Activated naive CD4-positive, alpha-beta T cell treated with anti-CD3 and anti-CD28 coated beads, Interleukin-2, amount 50 U/mL, for 72 hours (primary cell): ENCODE results near the gene SNRK. TPM values are rescaled to one million over a fixed set of nuclear protein-coding genes. Genes with fewer than 3 reads are reported as not detected.

Source experiments
- ATAC-seq, 2 donors: fragments of 150-1000 bp; cut with Tn5 transposase; 2 replicates each; pipeline ENCODE4 v1.10.0; 2021; ENCODE audit warnings: mild to moderate bottlenecking in 2 of 2, moderate library complexity in 2 of 2
- DNase-seq, 2 donors: peaks; one replicate each; pipeline ENCODE4 v3.0.0; 2021 to 2022; ENCODE audit warnings: low spot score in 2 of 2
- H3K27ac Mint-ChIP-seq, 2 donors: one replicate each; pipeline ENCODE4 v1.8.0; 2022; ENCODE audit warnings: mild to moderate bottlenecking in 2 of 2, mixed read lengths in 2 of 2
- H3K36me3 Mint-ChIP-seq, 2 donors: one replicate each; pipeline ENCODE4 v1.8.0; 2022; ENCODE audit warnings: mixed read lengths in 2 of 2
- H3K9me3 Mint-ChIP-seq, 2 donors: one replicate each; pipeline ENCODE4 v1.8.0; 2022; ENCODE audit warnings: mixed read lengths in 2 of 2
- total RNA-seq, 2 donors: library from RNA; stranded (reverse); gene quantifications; one replicate each; pipeline ENCODE4 v1.2.3, GENCODE V29; 2022

The SNRK gene
- total RNA-seq, 2 donors from 2014 or later, result 21.2 to 28.6 TPM

DNA sequence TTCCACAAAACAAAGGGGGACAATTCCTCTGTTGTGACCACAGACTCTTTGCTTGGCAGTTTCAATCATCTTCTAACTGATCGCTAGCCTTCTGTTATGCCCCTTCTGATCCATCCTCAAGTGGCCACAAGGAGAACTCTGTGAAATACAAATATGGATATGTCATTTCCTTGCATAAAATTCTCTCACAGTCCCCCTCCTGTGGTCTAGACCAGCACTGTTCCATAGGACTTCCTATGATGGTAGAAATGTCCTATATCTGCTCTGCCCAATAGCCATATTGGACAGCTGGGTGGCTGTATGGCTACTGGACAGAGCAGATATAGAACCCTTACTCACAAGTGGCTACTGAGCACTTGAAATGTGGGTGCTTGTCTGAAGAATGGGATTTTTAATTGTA lies 25.9 kb upstream of the SNRK start:
- H3K27ac Mint-ChIP-seq, result no peak overlapping the region
- DNase-seq (no peak), ATAC-seq (no peak)
- H3K9me3 Mint-ChIP-seq, result no peaks in the 10 kb centered on the region
- H3K36me3 Mint-ChIP-seq, result no peaks in the 10 kb centered on the region

DNA sequence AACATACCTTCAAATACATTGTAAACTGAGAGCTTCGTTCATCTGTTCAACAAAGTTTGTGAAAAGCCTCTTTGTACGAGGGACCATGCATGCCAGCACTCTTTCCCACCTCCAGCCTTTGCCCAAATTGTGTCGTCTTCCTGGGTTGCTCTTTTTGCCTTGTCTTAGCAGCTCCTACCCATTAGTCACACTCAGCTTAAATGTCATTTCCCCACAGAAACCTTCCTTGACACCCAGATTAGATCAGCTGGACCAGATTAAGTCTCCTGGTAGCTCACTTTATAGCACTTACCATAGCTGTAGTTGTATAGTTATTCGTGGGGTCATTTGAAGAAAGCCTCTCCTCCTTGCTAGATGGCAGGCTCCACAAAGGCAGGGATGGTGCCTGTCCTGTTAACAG lies 24.1 kb upstream of the SNRK start:
- Mint-ChIP-seq H3K36me3 (no peaks in the 10 kb centered on the region), H3K9me3 (no peaks in the 10 kb centered on the region), H3K27ac (no peak overlapping the region)
- DNase-seq, result no peak
- peak in 1 of 2 donors; percentile 75 for ATAC-seq

DNA sequence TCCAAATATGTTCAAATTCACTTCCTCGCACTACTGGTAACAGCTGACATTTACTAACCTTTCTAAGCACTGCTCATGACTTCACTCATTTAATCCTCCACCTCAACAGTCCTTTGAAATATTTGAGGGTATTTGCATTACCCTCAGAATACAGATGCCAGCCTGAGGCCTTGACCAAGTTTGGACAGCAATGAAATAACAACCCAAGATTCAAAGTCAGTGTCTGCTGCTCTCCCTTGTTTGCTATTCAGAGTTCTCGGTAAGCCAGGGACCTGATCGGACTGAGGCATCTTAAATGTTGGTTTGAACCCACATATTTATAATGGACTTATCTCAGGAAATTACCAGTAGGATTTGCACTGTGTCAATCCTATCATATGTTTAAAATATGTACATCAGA lies 19.9 kb upstream of the SNRK start:
- Mint-ChIP-seq H3K27ac (no peak overlapping the region), H3K9me3 (peaks cover 3 to 6% of the 10 kb centered on the region in 2 donors), H3K36me3 (no peaks in the 10 kb centered on the region)
- DNase-seq (no peak), ATAC-seq (no peak)

DNA sequence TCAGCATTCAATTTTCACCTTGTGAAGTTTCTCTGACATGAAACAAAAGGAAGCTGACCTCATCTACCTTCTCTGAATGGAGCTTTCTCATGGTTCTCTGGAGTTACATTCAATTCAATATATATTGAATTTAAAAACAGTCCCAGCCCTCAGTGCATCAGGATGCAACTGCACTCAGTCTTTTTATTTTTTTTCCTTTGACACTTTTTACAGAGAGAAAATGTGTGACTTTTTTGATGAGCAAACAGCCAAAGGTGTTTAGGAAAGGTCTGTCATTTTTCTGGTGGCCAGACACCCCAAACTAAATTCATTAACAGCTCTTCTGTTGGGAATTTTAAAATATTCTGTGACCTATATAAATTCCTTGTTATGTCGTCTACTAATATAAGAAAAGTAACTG lies 19.3 kb upstream of the SNRK start:
- ATAC-seq (peak in 1 of 2 donors; percentile 49), DNase-seq (no peak)
- peaks cover 3 to 6% of the 10 kb centered on the region in 2 donors for H3K9me3 Mint-ChIP-seq

DNA sequence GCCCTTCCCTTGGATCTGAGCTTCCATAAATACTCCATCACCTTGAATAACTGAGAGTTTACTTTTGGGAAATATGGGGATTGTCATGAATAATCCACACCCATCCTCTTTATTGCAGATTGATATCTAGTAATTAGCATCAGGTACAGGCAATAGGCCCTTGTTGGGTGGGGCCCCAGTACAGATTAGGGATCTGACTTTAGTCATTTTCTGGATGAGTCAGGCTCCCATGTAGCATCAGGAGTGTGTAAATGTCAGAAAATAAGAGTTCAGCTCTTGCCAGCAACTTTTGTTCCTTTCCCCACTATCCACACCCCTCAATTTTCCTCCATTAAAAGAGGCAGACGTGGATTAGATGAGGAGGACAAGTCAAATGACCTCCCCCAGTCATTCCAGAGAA lies 17.7 kb upstream of the SNRK start:
- DNase-seq, result no peak

More for the DNA sequence above, 19.3 kb upstream of the SNRK start:
- no peaks in the 10 kb centered on the region for H3K36me3 Mint-ChIP-seq
- no peak overlapping the region for H3K27ac Mint-ChIP-seq

DNA sequence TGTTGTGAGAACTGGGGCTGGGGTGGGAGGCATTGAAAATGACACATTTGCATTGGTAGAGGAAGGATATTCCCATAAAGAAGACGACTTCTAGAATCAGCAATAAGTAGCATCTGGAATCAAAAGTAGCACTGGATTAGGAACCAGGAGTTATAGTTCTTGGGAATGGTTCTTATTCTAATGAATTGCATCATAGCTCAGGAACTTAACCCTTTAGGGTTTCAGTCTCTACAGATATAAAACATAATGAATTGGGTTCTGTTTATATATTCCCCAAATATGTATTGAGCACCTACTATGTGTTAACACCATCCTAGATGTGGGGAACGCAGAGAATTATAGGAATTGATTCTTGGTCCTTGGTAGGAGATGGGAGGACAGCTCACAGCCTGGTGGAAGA lies 16.3 kb upstream of the SNRK start:
- no peaks in the 10 kb centered on the region for H3K36me3 Mint-ChIP-seq
- no peak for DNase-seq
- no peak overlapping the region for H3K27ac Mint-ChIP-seq
- ATAC-seq, result no peak
- H3K9me3 Mint-ChIP-seq, result peaks cover 3 to 12% of the 10 kb centered on the region in 2 donors

More for the DNA sequence above, 17.7 kb upstream of the SNRK start:
- Mint-ChIP-seq H3K27ac (no peak overlapping the region), H3K9me3 (peaks cover 3 to 6% of the 10 kb centered on the region in 2 donors), H3K36me3 (no peaks in the 10 kb centered on the region)
- peak; percentile 52 to 56 for ATAC-seq

DNA sequence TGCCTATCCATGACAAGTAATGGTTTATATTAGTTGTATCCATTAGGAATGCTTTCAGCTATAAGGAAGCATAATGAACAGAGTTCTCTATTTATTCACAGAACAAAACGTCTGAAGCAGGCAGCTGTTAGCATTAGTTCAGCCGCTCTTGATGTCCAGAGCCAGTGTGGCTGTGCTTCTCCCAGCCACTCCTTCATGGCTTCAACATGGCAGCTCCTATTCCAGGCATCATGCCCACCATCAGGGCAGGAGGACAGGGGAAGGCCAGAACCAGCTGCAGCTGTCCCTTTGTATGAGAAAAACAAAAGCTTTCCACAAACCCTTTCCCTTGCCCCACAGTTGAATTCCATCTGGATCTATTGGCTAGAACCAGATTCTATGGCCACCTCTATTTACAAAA lies 12.9 kb upstream of the SNRK start:
- ATAC-seq (no peak), DNase-seq (no peak)
- Mint-ChIP-seq H3K27ac (no peak overlapping the region), H3K9me3 (peaks cover 3 to 26% of the 10 kb centered on the region in 2 donors), H3K36me3 (peaks cover 0 to 11% of the 10 kb centered on the region in 2 donors)

DNA sequence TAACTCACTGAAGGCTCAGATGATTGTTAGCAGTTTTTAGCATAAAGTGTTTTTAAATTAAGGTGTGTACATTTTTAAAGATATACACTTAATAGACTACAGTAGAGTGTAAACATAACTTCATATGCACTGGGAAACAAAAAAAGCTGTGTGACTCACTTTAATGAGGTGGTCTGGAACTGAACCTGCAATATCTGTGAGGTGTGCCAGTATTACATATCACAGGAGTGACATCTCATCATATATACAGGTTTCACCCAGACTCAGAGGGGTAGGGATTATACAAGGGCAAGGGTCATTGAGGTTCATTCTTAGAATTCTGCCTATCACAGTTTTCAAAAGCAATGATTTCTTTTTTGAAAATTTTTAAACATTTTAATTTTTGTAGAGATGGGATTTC lies 7.3 kb upstream of the SNRK start:
- H3K36me3 Mint-ChIP-seq, result peaks cover 0 to 11% of the 10 kb centered on the region in 2 donors
- peaks cover 0 to 20% of the 10 kb centered on the region in 2 donors for H3K9me3 Mint-ChIP-seq
- ATAC-seq (peak in 1 of 2 donors; percentile 58), DNase-seq (no peak)
- H3K27ac Mint-ChIP-seq, result no peak overlapping the region

DNA sequence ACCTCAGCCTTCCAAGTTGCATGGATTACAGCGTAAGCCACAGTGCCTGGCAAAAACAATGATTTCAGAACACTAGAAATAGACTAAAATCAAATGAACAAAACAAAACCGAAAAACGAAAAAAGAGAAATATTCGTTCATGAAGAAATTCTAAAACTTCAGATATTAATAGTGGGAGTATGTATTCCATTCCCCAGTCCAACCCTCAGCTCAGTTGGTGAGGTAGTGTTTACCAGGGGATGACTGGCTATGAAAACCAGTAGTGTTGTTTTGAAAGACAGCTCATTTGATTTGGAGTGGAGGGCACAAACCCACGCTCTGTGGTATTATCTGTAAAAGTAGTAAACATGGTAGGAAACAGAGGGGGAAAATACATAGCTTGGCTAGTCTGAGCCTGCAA lies 6.8 kb upstream of the SNRK start:
- H3K27ac Mint-ChIP-seq, result no peak overlapping the region

DNA sequence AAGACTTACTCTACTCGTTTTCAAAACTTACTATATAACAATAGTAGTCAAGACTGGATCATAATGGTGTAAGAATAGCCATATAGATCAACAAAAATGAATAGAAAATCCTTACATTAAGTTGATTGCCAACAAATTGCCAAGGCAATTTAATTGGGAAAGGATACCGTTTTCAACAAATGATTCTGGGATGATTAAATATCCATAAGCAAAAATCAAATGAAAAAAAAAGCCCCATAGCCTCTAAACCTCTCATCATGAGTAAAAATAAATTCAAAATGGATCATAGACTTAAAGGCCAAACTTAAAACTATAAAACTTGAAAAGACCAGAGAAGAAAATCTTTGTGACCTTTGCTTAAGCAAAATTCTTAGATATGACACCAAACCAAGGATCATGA lies 5.3 kb upstream of the SNRK start:
- Mint-ChIP-seq H3K9me3 (peaks cover 0 to 10% of the 10 kb centered on the region in 2 donors), H3K36me3 (peaks cover 0 to 6% of the 10 kb centered on the region in 2 donors), H3K27ac (no peak overlapping the region)
- DNase-seq (no peak), ATAC-seq (no peak)

More for the DNA sequence above, 6.8 kb upstream of the SNRK start:
- Mint-ChIP-seq H3K36me3 (peaks cover 0 to 11% of the 10 kb centered on the region in 2 donors), H3K9me3 (peaks cover 0 to 20% of the 10 kb centered on the region in 2 donors)
- DNase-seq (no peak), ATAC-seq (peak in 1 of 2 donors; percentile 73)

DNA sequence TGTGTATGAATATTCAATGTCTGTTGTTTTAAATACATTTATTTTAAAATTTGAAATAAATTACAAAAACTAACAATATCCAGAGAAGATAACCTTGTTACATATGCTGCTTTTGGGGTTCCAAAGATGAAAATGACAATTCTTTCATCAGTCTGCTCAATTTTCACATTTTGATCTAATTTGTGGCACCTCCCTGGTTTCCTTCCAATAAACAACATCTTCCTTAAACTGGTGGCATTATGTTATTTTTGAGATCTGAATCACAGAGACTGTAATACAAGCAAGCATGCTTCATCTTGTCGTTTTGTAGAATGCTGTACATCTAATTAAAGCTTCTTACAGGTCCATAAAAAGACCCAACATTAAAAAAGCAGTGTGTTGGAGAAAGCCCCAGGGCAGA lies 2.2 kb upstream of the SNRK start:
- peaks cover 0 to 6% of the 10 kb centered on the region in 2 donors for H3K36me3 Mint-ChIP-seq
- DNase-seq, result no peak
- no peaks in the 10 kb centered on the region for H3K9me3 Mint-ChIP-seq
- ATAC-seq, result no peak
- H3K27ac Mint-ChIP-seq, result no peak overlapping the region

DNA sequence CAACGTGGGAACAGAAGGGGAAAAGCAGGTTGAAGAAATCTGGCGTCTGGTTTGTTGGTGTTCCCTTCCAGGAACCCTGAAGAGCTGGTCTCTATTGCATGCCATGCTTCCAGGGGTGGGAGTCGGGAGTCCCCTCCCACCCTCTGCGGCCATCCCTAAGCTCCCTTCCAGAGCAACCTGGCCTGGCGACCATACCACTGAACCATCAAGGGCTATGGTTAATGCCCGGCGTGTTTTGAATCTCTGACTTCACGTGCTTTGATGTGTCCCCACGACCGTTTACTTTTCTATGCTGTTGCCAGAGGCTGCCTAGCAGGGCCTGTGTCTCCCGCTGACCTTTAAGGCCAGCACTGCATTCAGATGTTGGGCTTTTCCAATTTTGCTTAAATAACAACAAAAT lies 696 bp upstream of the SNRK start:
- no peak for DNase-seq
- Mint-ChIP-seq H3K27ac (peak overlapping the region; percentile 88 to 96), H3K36me3 (peaks cover 0 to 14% of the 10 kb centered on the region in 2 donors), H3K9me3 (no peaks in the 10 kb centered on the region)
- no peak for ATAC-seq

DNA sequence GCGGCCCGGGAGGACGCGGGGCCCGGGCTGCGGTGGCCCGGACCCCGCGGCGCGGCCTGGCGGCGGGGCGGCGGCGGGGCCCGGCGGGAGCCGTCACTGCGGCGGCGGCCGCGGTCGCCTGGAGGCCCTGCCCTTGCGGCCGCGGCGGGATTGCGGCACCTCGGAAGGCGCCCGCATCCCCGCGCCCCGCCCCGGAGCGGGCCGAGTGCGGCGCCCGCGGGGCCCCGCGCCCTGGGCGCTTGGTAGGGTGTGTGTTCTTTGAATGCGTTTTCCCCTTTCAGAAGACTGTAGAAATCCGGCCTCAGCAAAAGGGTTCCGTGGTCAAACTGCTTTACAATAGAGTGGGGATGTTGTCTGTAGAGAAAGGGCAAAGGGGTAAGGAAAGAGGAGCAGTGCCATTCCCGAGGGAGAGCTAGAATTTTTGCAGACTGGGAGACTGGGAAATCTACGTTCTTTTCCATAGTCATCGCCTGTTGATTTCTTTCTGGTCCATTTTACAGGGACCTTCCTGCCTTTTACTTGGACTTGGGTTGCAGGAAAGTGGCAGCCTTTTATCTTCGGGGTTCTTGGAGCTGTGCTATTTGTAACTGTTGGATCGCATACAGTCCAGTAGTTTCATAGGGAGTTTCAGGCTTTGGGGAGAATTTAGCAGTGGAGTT lies 630 bp downstream of the SNRK start:
- Mint-ChIP-seq H3K36me3 (peaks cover 0 to 14% of the 10 kb centered on the region in 2 donors), H3K9me3 (no peaks in the 10 kb centered on the region), H3K27ac (peak overlapping the region; percentile 92 to 93)
- ATAC-seq (peak; percentile 35 to 41), DNase-seq (peak in 1 of 2 donors; percentile 41)

DNA sequence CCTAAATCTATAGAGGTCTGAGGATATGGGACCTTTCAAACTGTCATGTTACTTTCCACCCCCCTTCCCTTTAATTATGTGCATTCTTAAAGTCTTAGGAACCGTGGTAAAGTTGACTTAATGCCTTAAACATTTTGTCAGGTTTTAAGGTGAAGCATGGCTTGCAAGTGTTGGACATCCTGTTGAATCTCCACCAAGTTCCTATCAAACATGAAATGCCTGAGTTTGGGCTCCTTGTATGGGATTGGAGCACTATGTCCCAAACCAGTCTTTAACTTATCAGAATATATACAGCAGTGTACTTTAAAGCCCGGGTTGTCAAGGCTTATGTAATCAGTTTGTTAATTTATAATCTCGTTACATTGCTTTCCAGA lies 1.1 kb downstream of the SNRK start:
- ATAC-seq (no peak), DNase-seq (no peak)
- Mint-ChIP-seq H3K36me3 (peaks cover 0 to 14% of the 10 kb centered on the region in 2 donors), H3K9me3 (no peaks in the 10 kb centered on the region), H3K27ac (peak overlapping the region; percentile 92 to 93)

DNA sequence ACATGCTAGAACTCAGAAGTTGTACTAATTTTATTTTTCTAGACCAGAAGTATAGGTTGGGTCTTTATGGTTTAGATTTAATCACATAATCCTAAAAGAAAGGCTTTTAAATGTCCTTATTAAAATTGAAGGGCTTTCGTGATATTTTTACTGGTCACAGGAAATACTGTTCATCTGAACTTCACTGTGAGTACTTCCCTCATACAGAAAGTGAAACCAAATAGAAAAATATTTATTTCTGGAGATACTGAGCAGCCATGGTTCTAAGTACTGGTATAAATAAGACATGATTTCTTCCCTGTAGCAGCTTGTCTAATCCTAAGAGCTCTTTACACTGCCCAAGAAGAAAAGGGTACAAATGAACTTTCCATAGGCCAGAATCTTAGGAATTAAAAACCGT lies 2.0 kb downstream of the SNRK start:
- DNase-seq (no peak), ATAC-seq (peak in 1 of 2 donors; percentile 16)
- Mint-ChIP-seq H3K9me3 (no peaks in the 10 kb centered on the region), H3K27ac (peak overlapping the region; percentile 20 to 92), H3K36me3 (peaks cover 0 to 14% of the 10 kb centered on the region in 2 donors)

DNA sequence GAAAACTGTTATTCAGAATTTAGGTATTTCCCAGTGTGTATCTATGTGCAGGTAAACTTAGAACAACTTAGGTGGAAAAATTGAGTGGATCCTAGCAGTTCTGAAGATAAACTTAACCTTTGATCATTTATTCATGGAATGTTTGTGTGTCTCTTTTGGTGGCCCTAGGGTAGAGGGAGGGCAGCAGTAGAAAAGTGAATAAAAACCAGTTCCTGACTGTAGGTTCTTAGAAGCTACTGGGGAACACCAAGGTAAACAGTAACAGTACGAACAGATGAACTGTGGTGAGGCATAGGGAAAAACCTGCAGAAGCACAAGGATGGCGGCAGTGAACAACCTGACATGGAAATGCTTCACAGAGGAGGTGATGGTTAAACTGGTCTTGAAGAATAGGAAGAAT lies 2.5 kb downstream of the SNRK start:
- Mint-ChIP-seq H3K27ac (peak overlapping the region; percentile 20 to 92), H3K9me3 (no peaks in the 10 kb centered on the region), H3K36me3 (peaks cover 0 to 14% of the 10 kb centered on the region in 2 donors)
- ATAC-seq (peak in 1 of 2 donors; percentile 3), DNase-seq (no peak)

DNA sequence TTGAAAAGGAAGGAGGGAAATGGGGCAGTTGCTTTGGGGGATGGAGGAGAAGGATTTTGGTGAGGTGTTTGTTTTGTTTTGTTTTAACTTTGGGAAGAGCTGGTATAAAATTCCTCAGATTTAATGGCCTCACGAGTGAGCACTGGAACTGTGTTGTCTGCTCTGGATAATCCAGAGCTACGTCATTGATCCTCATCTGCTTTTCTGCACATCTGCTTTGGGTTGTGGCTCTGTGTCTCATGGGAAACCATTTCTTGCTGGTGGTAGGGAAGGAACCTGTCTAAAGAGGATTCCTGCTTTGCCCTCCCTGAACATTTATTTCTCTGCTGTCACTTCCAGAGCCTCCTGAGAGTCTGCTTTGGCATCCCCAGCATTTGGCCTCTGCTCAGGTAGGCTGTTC lies 3.1 kb downstream of the SNRK start:
- no peak for ATAC-seq
- Mint-ChIP-seq H3K9me3 (no peaks in the 10 kb centered on the region), H3K27ac (peak overlapping the region; percentile 20 to 92), H3K36me3 (peaks cover 0 to 14% of the 10 kb centered on the region in 2 donors)
- DNase-seq, result no peak

DNA sequence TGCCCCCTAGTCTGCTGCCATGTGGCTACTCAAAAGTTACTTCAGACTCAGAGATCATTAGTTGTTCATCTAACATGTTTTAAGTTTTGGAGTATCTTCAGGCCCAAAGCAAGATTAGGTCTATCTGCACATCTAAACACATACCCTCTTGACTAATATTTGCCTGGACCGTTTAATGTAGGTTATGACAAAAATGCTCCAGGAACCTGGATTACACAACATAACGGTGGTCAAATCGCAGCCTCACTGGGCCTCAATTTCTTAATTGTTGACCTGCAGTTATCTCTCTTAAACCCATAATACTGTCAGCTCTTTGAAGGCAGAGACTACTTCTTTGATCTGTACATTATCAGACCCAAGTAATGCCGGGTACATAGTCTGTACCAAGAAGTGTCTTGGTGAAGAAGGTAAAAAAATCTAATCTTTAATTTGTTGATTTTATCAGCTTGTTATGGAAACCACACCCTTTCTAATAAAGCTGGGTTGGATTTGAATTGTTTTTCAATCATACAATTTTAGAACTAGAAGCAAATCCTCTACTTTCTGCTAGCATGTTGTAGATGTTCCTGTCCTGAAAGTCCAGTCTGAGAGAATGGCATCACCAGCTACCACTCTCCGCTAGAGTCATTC lies 3.6 kb downstream of the SNRK start:
- Mint-ChIP-seq H3K27ac (peak overlapping the region; percentile 20 to 92), H3K9me3 (no peaks in the 10 kb centered on the region), H3K36me3 (peaks cover 0 to 14% of the 10 kb centered on the region in 2 donors)
- DNase-seq (no peak), ATAC-seq (no peak)
